K562 (cell line): Measurements from ENCODE around the gene VPS37D. TPM values are rescaled to one million over a fixed set of nuclear protein-coding genes. Genes with fewer than 3 reads are reported as not detected.

Experiments used
- HIVEP1 ChIP-seq: fragments of 250-450 bp; sonication (Bioruptor Pico); IDR thresholded peaks from 2 replicates; pipeline ENCODE4 v1.4.0; 2020; ENCODE audit warnings: mild to moderate bottlenecking
- HNRNPH1 ChIP-seq: fragments of 200-400 bp; formaldehyde crosslinking; optimal IDR thresholded peaks from 2 replicates; pipeline ENCODE3; 2017; ENCODE audit warnings: low read depth, mild to moderate bottlenecking, low read length, moderate library complexity
- MAFK ChIP-seq: IDR thresholded peaks from 2 replicates; pipeline ENCODE4 v1.6.1; 2011; ENCODE audit warnings: low read length, improper control_type of control experiment
- MTF1 ChIP-seq: fragments of 250-450 bp; sonication (Bioruptor Pico); IDR thresholded peaks from 2 replicates; pipeline ENCODE4 v1.9.0; 2021; ENCODE audit warnings: moderate library complexity, mild to moderate bottlenecking, inconsistent platforms, borderline replicate concordance
- MYBL2 ChIP-seq, 2 experiments: fragments of 450-650 bp in 1 of 2; sonication (generic) in 1 of 2; formaldehyde crosslinking in 1 of 2; IDR thresholded peaks; 2 replicates each; pipeline versions ENCODE4 v1.6.1 to v1.8.1; 2017 to 2022; ENCODE audit warnings: borderline replicate concordance in 1 of 2, inconsistent platforms in 1 of 2, low read depth in 1 of 2, mild to moderate bottlenecking in 1 of 2, missing genetic modification reagents in 1 of 2, moderate library complexity in 1 of 2
- RFX7 ChIP-seq: fragments of 250-450 bp; sonication (Bioruptor Pico); IDR thresholded peaks from 2 replicates; pipeline ENCODE4 v1.5.1; 2021; ENCODE audit warnings: mild to moderate bottlenecking
- SAP30 ChIP-seq: fragments of 200-600 bp; sonication (generic); IDR thresholded peaks from 2 replicates; pipeline ENCODE4 v1.6.1; 2012; ENCODE audit warnings: borderline replicate concordance, low read depth, mild to moderate bottlenecking, moderate library complexity, low read length, control low read depth, inconsistent platforms; ENCODE audit not compliant: insufficient read depth, poor library complexity, severe bottlenecking
- SETDB1 ChIP-seq: IDR thresholded peaks from one replicate; pipeline ENCODE4 v1.6.1; 2012; ENCODE audit warnings: low read length, control low read depth, inconsistent platforms
- STAG1 ChIP-seq: sonication (generic); formaldehyde crosslinking; IDR thresholded peaks from 2 replicates; pipeline ENCODE4 v1.5.0; 2020; ENCODE audit warnings: missing genetic modification reagents, borderline replicate concordance
- TAF15 ChIP-seq: fragments of 200-400 bp; formaldehyde crosslinking; IDR thresholded peaks from 2 replicates; pipeline ENCODE4 v1.6.1; 2017; ENCODE audit warnings: mild to moderate bottlenecking, low read depth, low read length, moderate library complexity
- ZFX ChIP-seq: sonication (generic); formaldehyde crosslinking; IDR thresholded peaks from 2 replicates; pipeline ENCODE4 v1.8.0; 2022; ENCODE audit warnings: mild to moderate bottlenecking, missing genetic modification reagents, moderate library complexity
- ZNF121 ChIP-seq: sonication (generic); formaldehyde crosslinking; conservative IDR thresholded peaks from 2 replicates; pipeline ENCODE4 v1.8.0; 2022; ENCODE audit warnings: missing genetic modification reagents
- ZNF445 ChIP-seq: fragments of 250-450 bp; sonication (Bioruptor Pico); IDR thresholded peaks from 2 replicates; pipeline ENCODE4 v1.4.0; 2020; ENCODE audit warnings: low read depth, mild to moderate bottlenecking, moderate library complexity
- ZNF561 ChIP-seq: fragments of 450-650 bp; formaldehyde crosslinking; conservative IDR thresholded peaks from 2 replicates; pipeline ENCODE4 v1.4.0; 2020; ENCODE audit warnings: mild to moderate bottlenecking, moderate library complexity
- ZNF699 ChIP-seq: fragments of 250-450 bp; sonication (Bioruptor Pico); IDR thresholded peaks from 2 replicates; pipeline ENCODE4 v1.8.0; 2021; ENCODE audit warnings: mild to moderate bottlenecking, moderate library complexity; ENCODE audit not compliant: insufficient replicate concordance
- polyA plus RNA-seq, 8 experiments: library from polyadenylated mRNA; depleted of rRNA in 4 of 8; stranded (reverse) in 5 of 8; unstranded in 3 of 8; fragments of >200 nt; fragmentation: Nextera tagmentation in 2 of 8; fragmentation: Illumina TruSeq in 1 of 8; extraction: Ambion mirVana in 2 of 8; extraction: Trizol in 1 of 8; gene quantifications; 2 replicates each; pipeline versions ENCODE4 v1.2.1 to v1.2.3, GENCODE V29; 2011 to 2014; ENCODE audit warnings: inconsistent platforms in 1 of 8, missing spikeins in 1 of 8
- total RNA-seq, 7 experiments: library from RNA; depleted of rRNA in 6 of 7; stranded (reverse); fragments of >200 nt in 6 of 7; fragmentation: Illumina TruSeq in 2 of 7; extraction: Trizol in 2 of 7; gene quantifications; 2 replicates each; pipeline versions ENCODE4 v1.2.1 to v1.2.3, GENCODE V29; 2011 to 2021; ENCODE audit warnings: low replicate concordance in 1 of 7
- TF ChIP-seq, protein P1 (sequence below): sonication (generic); formaldehyde crosslinking; IDR thresholded peaks from 2 replicates; pipeline ENCODE4 v1.8.1; 2023; ENCODE audit warnings: mild to moderate bottlenecking, missing genetic modification reagents, moderate library complexity
- TF ChIP-seq, protein P2 (sequence below), 2 experiments: IDR thresholded peaks; 2 replicates each; pipeline ENCODE4 v1.6.1; 2012; ENCODE audit warnings: improper control_type of control experiment in 2 of 2, low read depth in 2 of 2, low read length in 2 of 2, borderline replicate concordance in 1 of 2
- TF ChIP-seq, protein P3 (sequence below): fragments of 250-450 bp; sonication (Bioruptor Pico); IDR thresholded peaks from 2 replicates; pipeline ENCODE4 v1.4.0; 2020; ENCODE audit warnings: mild to moderate bottlenecking, moderate library complexity
- TF ChIP-seq, protein P4 (sequence below): fragments of 250-450 bp; sonication (Bioruptor Pico); IDR thresholded peaks from 2 replicates; pipeline ENCODE4 v1.5.0; 2022; ENCODE audit warnings: mild to moderate bottlenecking

Gene VPS37D
- total and polyA plus RNA-seq, 9 of the 15 experiments (the other 6 are each of a cell fraction or from before 2014, with no cell fraction given): 0.25 to 2.3 (median 1.0) TPM; not detected in 3

DNA sequence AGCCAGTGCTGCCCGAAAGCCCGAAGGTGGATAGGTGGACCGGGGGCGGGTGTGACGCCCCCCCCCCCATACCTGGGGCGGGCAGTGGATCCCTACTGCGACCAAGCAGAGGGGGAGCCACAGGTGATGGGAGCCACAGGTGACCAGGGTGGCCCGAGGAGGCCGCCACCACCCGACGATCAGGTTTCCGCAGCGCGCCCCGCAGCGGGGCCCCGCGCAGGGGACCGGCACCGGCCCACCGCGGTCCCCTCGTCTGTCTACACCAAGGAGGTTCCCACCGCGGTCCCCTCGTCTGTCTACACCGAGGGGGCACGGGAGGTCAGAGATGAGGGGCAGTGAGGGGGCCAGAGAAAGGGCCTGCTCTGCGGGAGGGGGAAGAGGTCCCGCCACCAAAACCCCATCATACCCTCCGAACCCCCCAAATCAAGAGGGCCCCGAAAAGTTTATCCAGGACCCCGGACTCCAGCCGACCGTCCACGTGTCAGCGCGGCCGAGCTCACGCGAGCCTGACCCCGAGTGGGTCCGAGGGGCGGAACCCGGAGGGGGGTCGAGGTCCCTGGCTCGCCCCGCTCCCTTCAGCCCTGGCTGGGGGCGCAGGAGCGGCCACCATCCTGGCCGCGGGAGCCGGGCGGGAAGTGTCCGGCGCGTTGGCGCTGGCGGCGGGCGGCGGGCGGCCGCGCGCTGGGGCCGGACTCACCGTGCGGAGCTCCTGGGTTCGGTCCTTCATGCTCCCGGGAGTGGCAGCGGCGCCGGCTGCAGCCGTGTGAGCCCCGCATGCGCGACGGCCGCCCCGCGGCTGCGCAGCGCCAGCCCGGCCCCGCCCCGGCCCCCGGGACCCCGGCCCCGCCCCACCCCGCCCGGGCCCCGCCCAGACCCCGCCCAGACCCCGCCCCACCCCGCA is 51.5 kb downstream of the VPS37D start, which contains the start of gene STX1A (continued):
- no peak for TF ChIP-seq MAFK
- no peak for TF ChIP-seq RFX7
- TF ChIP-seq TAF15: no peak
- TF ChIP-seq, protein P1, sequence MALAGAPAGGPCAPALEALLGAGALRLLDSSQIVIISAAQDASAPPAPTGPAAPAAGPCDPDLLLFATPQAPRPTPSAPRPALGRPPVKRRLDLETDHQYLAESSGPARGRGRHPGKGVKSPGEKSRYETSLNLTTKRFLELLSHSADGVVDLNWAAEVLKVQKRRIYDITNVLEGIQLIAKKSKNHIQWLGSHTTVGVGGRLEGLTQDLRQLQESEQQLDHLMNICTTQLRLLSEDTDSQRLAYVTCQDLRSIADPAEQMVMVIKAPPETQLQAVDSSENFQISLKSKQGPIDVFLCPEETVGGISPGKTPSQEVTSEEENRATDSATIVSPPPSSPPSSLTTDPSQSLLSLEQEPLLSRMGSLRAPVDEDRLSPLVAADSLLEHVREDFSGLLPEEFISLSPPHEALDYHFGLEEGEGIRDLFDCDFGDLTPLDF: no peak
- TF ChIP-seq, protein P2, sequence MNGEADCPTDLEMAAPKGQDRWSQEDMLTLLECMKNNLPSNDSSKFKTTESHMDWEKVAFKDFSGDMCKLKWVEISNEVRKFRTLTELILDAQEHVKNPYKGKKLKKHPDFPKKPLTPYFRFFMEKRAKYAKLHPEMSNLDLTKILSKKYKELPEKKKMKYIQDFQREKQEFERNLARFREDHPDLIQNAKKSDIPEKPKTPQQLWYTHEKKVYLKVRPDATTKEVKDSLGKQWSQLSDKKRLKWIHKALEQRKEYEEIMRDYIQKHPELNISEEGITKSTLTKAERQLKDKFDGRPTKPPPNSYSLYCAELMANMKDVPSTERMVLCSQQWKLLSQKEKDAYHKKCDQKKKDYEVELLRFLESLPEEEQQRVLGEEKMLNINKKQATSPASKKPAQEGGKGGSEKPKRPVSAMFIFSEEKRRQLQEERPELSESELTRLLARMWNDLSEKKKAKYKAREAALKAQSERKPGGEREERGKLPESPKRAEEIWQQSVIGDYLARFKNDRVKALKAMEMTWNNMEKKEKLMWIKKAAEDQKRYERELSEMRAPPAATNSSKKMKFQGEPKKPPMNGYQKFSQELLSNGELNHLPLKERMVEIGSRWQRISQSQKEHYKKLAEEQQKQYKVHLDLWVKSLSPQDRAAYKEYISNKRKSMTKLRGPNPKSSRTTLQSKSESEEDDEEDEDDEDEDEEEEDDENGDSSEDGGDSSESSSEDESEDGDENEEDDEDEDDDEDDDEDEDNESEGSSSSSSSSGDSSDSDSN (IDR thresholded peaks at IDR 0.05; ENCODE audit: borderline replicate concordance in 1 of 2, low read depth in 2 of 2, low read length in 2 of 2): peak in 1 of 2 experiments; percentile 71; a peak in 1 of 4 replicates
- peak; percentile 35 for TF ChIP-seq SAP30
- no peak for TF ChIP-seq MTF1 (CRISPR knock-in tag)
- TF ChIP-seq HNRNPH1: no peak
- TF ChIP-seq ZNF561 (CRISPR knock-in tag): no peak
- TF ChIP-seq ZFX: no peak
- TF ChIP-seq ZNF121 (CRISPR knock-in tag): no peak
- TF ChIP-seq SETDB1: no peak
- no peak for TF ChIP-seq MYBL2 (IDR thresholded peaks at IDR 0.05; ENCODE audit: low read depth)
- no peak for TF ChIP-seq MYBL2 (CRISPR knock-in tag; IDR thresholded peaks at IDR 0.05; ENCODE audit: borderline replicate concordance)
- TF ChIP-seq, protein P3, sequence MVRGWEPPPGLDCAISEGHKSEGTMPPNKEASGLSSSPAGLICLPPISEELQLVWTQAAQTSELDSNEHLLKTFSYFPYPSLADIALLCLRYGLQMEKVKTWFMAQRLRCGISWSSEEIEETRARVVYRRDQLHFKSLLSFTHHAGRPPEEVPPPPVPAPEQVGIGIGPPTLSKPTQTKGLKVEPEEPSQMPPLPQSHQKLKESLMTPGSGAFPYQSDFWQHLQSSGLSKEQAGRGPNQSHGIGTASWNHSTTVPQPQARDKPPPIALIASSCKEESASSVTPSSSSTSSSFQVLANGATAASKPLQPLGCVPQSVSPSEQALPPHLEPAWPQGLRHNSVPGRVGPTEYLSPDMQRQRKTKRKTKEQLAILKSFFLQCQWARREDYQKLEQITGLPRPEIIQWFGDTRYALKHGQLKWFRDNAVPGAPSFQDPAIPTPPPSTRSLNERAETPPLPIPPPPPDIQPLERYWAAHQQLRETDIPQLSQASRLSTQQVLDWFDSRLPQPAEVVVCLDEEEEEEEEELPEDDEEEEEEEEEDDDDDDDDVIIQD (CRISPR knock-in tag): no peak
- no peak for TF ChIP-seq ZNF445 (CRISPR knock-in tag)
- TF ChIP-seq STAG1: no peak
- TF ChIP-seq, protein P4, sequence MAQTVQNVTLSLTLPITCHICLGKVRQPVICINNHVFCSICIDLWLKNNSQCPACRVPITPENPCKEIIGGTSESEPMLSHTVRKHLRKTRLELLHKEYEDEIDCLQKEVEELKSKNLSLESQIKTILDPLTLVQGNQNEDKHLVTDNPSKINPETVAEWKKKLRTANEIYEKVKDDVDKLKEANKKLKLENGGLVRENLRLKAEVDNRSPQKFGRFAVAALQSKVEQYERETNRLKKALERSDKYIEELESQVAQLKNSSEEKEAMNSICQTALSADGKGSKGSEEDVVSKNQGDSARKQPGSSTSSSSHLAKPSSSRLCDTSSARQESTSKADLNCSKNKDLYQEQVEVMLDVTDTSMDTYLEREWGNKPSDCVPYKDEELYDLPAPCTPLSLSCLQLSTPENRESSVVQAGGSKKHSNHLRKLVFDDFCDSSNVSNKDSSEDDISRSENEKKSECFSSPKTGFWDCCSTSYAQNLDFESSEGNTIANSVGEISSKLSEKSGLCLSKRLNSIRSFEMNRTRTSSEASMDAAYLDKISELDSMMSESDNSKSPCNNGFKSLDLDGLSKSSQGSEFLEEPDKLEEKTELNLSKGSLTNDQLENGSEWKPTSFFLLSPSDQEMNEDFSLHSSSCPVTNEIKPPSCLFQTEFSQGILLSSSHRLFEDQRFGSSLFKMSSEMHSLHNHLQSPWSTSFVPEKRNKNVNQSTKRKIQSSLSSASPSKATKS (CRISPR knock-in tag): no peak
- no peak for TF ChIP-seq HIVEP1 (CRISPR knock-in tag)
- TF ChIP-seq ZNF699 (CRISPR knock-in tag): no peak
